Measurements from ENCODE around the gene RSBN1L.

RSBN1L gene

GRCh38 chr7:77796960-77797359 is 100.7 kb downstream of the RSBN1L start:
- peak overlapping the region; percentile 86 for H3K4me3 ChIP-seq (ENCODE audit: low read depth, low read length)
- DNase-seq (ENCODE audit: low read depth), result no peak

GRCh38 chr7:77797734-77798393 is 101.6 kb downstream of the RSBN1L start:
- H3K4me3 ChIP-seq (ENCODE audit: low read depth, low read length), result peak overlapping the region; percentile 86
- DNase-seq (ENCODE audit: low read depth), result no peak

- H3K4me3 ChIP-seq (ENCODE audit: low read depth, low read length), result peak within 1 kb of the TSS; percentile 86
- peak; percentile 99 for DNase-seq (ENCODE audit: low read depth)
These were observed 102.3 kb downstream of the RSBN1L start, which contains the start of the genes PHTF2 and TMEM60 for GRCh38 chr7:77798394-77799077. TSS of gene PHTF2 (plus strand) at chr7:77798773. TSS of gene TMEM60 (minus strand) at chr7:77798434. CDS start at chr7:77794373, 4,061 bp downstream.

GRCh38 chr7:77799078-77799964 is 103.1 kb downstream of the RSBN1L start:
- H3K4me3 ChIP-seq (ENCODE audit: low read depth, low read length), result peak overlapping the region; percentile 86
- DNase-seq (ENCODE audit: low read depth), result no peak

GRCh38 chr7:77800158-77800557 is 103.9 kb downstream of the RSBN1L start:
- H3K4me3 ChIP-seq (ENCODE audit: low read depth, low read length), result no peak overlapping the region
- DNase-seq (ENCODE audit: low read depth), result no peak

GRCh38 chr7:77800730-77801129 is 104.5 kb downstream of the RSBN1L start:
- no peak for DNase-seq (ENCODE audit: low read depth)
- H3K4me3 ChIP-seq (ENCODE audit: low read depth, low read length), result no peak overlapping the region

GRCh38 chr7:77802557-77803405 is 106.5 kb downstream of the RSBN1L start:
- H3K4me3 ChIP-seq (ENCODE audit: low read depth, low read length), result no peak overlapping the region
- no peak for DNase-seq (ENCODE audit: low read depth)

GRCh38 chr7:77806425-77806824 is 110.2 kb downstream of the RSBN1L start:
- no peak for DNase-seq (ENCODE audit: low read depth)
- H3K4me3 ChIP-seq (ENCODE audit: low read depth, low read length), result no peak overlapping the region

- no peak overlapping the region for H3K4me3 ChIP-seq (ENCODE audit: low read depth, low read length)
- no peak for DNase-seq (ENCODE audit: low read depth)
These were observed 112.3 kb downstream of the RSBN1L start for GRCh38 chr7:77808517-77808916.

- no peak for DNase-seq (ENCODE audit: low read depth)
- no peak overlapping the region for H3K4me3 ChIP-seq (ENCODE audit: low read depth, low read length)
These were observed 115.4 kb downstream of the RSBN1L start for GRCh38 chr7:77811516-77812289.

- no peak for DNase-seq (ENCODE audit: low read depth)
- no peak overlapping the region for H3K4me3 ChIP-seq (ENCODE audit: low read depth, low read length)
These were observed 116.0 kb downstream of the RSBN1L start for GRCh38 chr7:77812290-77812685.

- DNase-seq (ENCODE audit: low read depth), result no peak
- no peak overlapping the region for H3K4me3 ChIP-seq (ENCODE audit: low read depth, low read length)
These were observed 116.9 kb downstream of the RSBN1L start for GRCh38 chr7:77813180-77813579.

GRCh38 chr7:77819021-77819420 is 122.8 kb downstream of the RSBN1L start:
- no peak overlapping the region for H3K4me3 ChIP-seq (ENCODE audit: low read depth, low read length)
- DNase-seq (ENCODE audit: low read depth), result no peak

- DNase-seq (ENCODE audit: low read depth), result no peak
- H3K4me3 ChIP-seq (ENCODE audit: low read depth, low read length), result no peak overlapping the region
These were observed 124.7 kb downstream of the RSBN1L start for GRCh38 chr7:77820967-77821366.

GRCh38 chr7:77822269-77822668 is 126.0 kb downstream of the RSBN1L start:
- no peak overlapping the region for H3K4me3 ChIP-seq (ENCODE audit: low read depth, low read length)
- DNase-seq (ENCODE audit: low read depth), result no peak

GRCh38 chr7:77823787-77824186 is 127.5 kb downstream of the RSBN1L start:
- no peak overlapping the region for H3K4me3 ChIP-seq (ENCODE audit: low read depth, low read length)
- DNase-seq (ENCODE audit: low read depth), result no peak

GRCh38 chr7:77824636-77825035 is 128.4 kb downstream of the RSBN1L start:
- H3K4me3 ChIP-seq (ENCODE audit: low read depth, low read length), result no peak overlapping the region
- no peak for DNase-seq (ENCODE audit: low read depth)

- H3K4me3 ChIP-seq (ENCODE audit: low read depth, low read length), result no peak overlapping the region
- no peak for DNase-seq (ENCODE audit: low read depth)
These were observed 128.9 kb downstream of the RSBN1L start for GRCh38 chr7:77825131-77825530.

- H3K4me3 ChIP-seq (ENCODE audit: low read depth, low read length), result no peak overlapping the region
- no peak for DNase-seq (ENCODE audit: low read depth)
These were observed 130.0 kb downstream of the RSBN1L start for GRCh38 chr7:77826300-77826699.

All from skeletal muscle cell (primary cell).